Eye (tissue), 1 donor: ENCODE results near the gene ALDH18A1.
"Not testable (repeated sequence)": the region's sequence is repeated elsewhere in the genome, so short reads cannot be mapped to it uniquely, and the experiment has no call there.

ENCODE experiments used
- DNase-seq: peaks from one replicate; pipeline ENCODE4 v3.0.0-alpha.2; 2015

The ALDH18A1 gene

GRCh38 chr10:95656291-95657164, at the start of gene ALDH18A1:
ALDH18A1 (minus strand) TSS chr10:95656711; CDS start chr10:95653377, 3,334 bp downstream.
- DNase-seq: peak; percentile 98

GRCh38 chr10:95698415-95698814, 41.9 kb upstream of the ALDH18A1 start:
- DNase-seq: no peak

- DNase-seq: no peak
Observed at GRCh38 chr10:95697429-95697828, 40.9 kb upstream of the ALDH18A1 start.

- no peak for DNase-seq
Observed at GRCh38 chr10:95694665-95695064, 38.2 kb upstream of the ALDH18A1 start.

GRCh38 chr10:95693668-95694534, 37.4 kb upstream of the ALDH18A1 start, which contains the start of gene TCTN3:
TCTN3 (minus strand) TSS chr10:95693927; CDS start chr10:95693899, 28 bp downstream.
- peak; percentile 100 for DNase-seq

- DNase-seq: no peak
Observed at GRCh38 chr10:95693071-95693667, 36.7 kb upstream of the ALDH18A1 start.

GRCh38 chr10:95691281-95691680, 34.8 kb upstream of the ALDH18A1 start:
- DNase-seq: no peak

GRCh38 chr10:95688648-95689047, 32.1 kb upstream of the ALDH18A1 start:
- no peak for DNase-seq

GRCh38 chr10:95683966-95684365, 27.5 kb upstream of the ALDH18A1 start:
- no peak for DNase-seq

GRCh38 chr10:95675403-95676116, 19.0 kb upstream of the ALDH18A1 start:
- no peak for DNase-seq

GRCh38 chr10:95674643-95675042, 18.1 kb upstream of the ALDH18A1 start:
- no peak for DNase-seq

- not testable (repeated sequence) for DNase-seq
Observed at GRCh38 chr10:95672641-95673040, 16.1 kb upstream of the ALDH18A1 start.

- no peak for DNase-seq
Observed at GRCh38 chr10:95664543-95664942, 8.0 kb upstream of the ALDH18A1 start.

- DNase-seq: no peak
Observed at GRCh38 chr10:95663496-95663895, 7.0 kb upstream of the ALDH18A1 start.

- no peak for DNase-seq
Observed at GRCh38 chr10:95661818-95662217, 5.3 kb upstream of the ALDH18A1 start.

GRCh38 chr10:95660283-95660682, 3.8 kb upstream of the ALDH18A1 start:
- no peak for DNase-seq

- DNase-seq: no peak
Observed at GRCh38 chr10:95657250-95657649, 739 bp upstream of the ALDH18A1 start.

GRCh38 chr10:95655571-95656290, 780 bp downstream of the ALDH18A1 start:
- DNase-seq: peak; percentile 62

- DNase-seq: no peak
Observed at GRCh38 chr10:95653895-95654294, 2.6 kb downstream of the ALDH18A1 start.

GRCh38 chr10:95651346-95652060, 5.0 kb downstream of the ALDH18A1 start:
- DNase-seq: no peak

- no peak for DNase-seq
Observed at GRCh38 chr10:95650232-95650631, 6.3 kb downstream of the ALDH18A1 start.
